Spleen (tissue), 11 donors: Measurements from ENCODE around the gene SHANK3. TPM values are rescaled to one million over a fixed set of nuclear protein-coding genes. Genes with fewer than 3 reads are reported as not detected.

ENCODE experiments used
- DNase-seq: peaks from one replicate; pipeline ENCODE4 v3.0.0-alpha.2; 2020
- H3K27ac ChIP-seq, 8 donors: fragments of 200-600 bp; sonication (generic) in 7 of 8; 1 replicate in 4 of 8; 2 replicates in 4 of 8; pipeline versions ENCODE4 v1.5.0 to v1.8.0; 2016 to 2021; ENCODE audit warnings: inconsistent platforms in 4 of 8, mild to moderate bottlenecking in 4 of 8, moderate library complexity in 1 of 8
- H3K27me3 ChIP-seq, 7 donors: fragments of 200-600 bp; sonication (generic) in 6 of 7; replicated peaks in 1 of 7; 1 replicate in 4 of 7; 2 replicates in 3 of 7; pipeline versions ENCODE4 v1.5.0 to v1.8.0; 2016 to 2021; ENCODE audit warnings: inconsistent platforms in 3 of 7, mild to moderate bottlenecking in 1 of 7
- H3K36me3 ChIP-seq, 6 donors: fragments of 200-600 bp; sonication (generic) in 5 of 6; 1 replicate in 4 of 6; 2 replicates in 2 of 6; pipeline versions ENCODE4 v1.5.0 to v1.8.0; 2016 to 2021; ENCODE audit warnings: inconsistent platforms in 2 of 6
- H3K4me1 ChIP-seq, 6 donors: fragments of 200-600 bp; sonication (generic) in 5 of 6; 1 replicate in 3 of 6; 2 replicates in 3 of 6; pipeline versions ENCODE4 v1.5.0 to v1.8.0; 2016 to 2021; ENCODE audit warnings: inconsistent platforms in 3 of 6
- H3K4me3 ChIP-seq, 8 donors: fragments of 200-600 bp; sonication (generic) in 7 of 8; 1 replicate in 4 of 8; 2 replicates in 4 of 8; pipeline versions ENCODE4 v1.5.0 to v1.8.0; 2016 to 2021; ENCODE audit warnings: inconsistent platforms in 4 of 8, mild to moderate bottlenecking in 4 of 8, moderate library complexity in 2 of 8
- H3K9me3 ChIP-seq, 8 donors: fragments of 200-600 bp; sonication (generic) in 7 of 8; 1 replicate in 4 of 8; 2 replicates in 4 of 8; pipeline versions ENCODE4 v1.5.0 to v1.8.0; 2016 to 2021; ENCODE audit warnings: inconsistent platforms in 4 of 8
- POLR2A ChIP-seq, 3 donors: fragments of 450-650 bp; IDR thresholded peaks; one replicate each; pipeline ENCODE4 v1.5.1; 2017; ENCODE audit warnings: antibody characterized with exemption in 3 of 3, mild to moderate bottlenecking in 1 of 3
- POLR2AphosphoS5 ChIP-seq, 3 donors: sonication (generic); formaldehyde crosslinking; IDR thresholded peaks; one replicate each; pipeline ENCODE4 v1.5.1; 2017; ENCODE audit warnings: antibody characterized with exemption in 3 of 3
- WGBS, 5 donors: extraction: QIAGEN DNeasy Blood & Tissue Kit in 3 of 5; methylation state at CpG; one replicate each; pipeline versions ENCODE4 v1.1.5 to v1.1.7; 2013 to 2018; 5-methylcytosine and 5-hydroxymethylcytosine counted together
- intact Hi-C: fragments of 100-400 bp; cut with DNase I; formaldehyde crosslinking; loops from one replicate; pipeline ENCODE4 v1.15.0; 2023; ENCODE audit warnings: low total_unique reads
- polyA plus RNA-seq, 3 donors: library from polyadenylated mRNA; stranded (reverse); fragments of 200-250 nt; gene quantifications; one replicate each; pipeline ENCODE4 v1.2.1, GENCODE V29; 2013
- total RNA-seq, 7 donors: library from RNA; depleted of rRNA in 3 of 7; stranded (reverse); fragments of >200 nt in 3 of 7; fragmentation: NEBNext Ultra II Directional in 4 of 7; extraction: Animal tissue kit (Norgen Biotek cat#: 25700) in 4 of 7; gene quantifications; one replicate each; pipeline versions ENCODE4 v1.1.0 to v1.2.1, GENCODE V29; 2016 to 2021
- TF ChIP-seq, protein P1 (sequence below), 11 experiments: fragments of 200-600 bp in 7 of 11; fragments of 450-650 bp in 4 of 11; sonication (generic) in 4 of 11; IDR thresholded peaks in 8 of 11; conservative IDR thresholded peaks in 3 of 11; 1 replicate in 7 of 11; 2 replicates in 4 of 11; pipeline versions ENCODE4 v1.4.0 to v1.8.0; 2016 to 2021; ENCODE audit warnings: antibody characterized with exemption in 11 of 11, inconsistent platforms in 4 of 11, mild to moderate bottlenecking in 1 of 11
- donor health status: healthy with polysubstance abuse.
- donor health status: DM: no; HTN: no; CAD: no; lungs with moderate emphysema.
- donor health status: DM: no; HTN: no; CAD: no.
- donor health status: Bipolar disorder and iron deficiency.
- donor health status: healthy.
- donor health status: DM: no; HTN: no; CAD: no.
- donor health status: DM: yes; HTN: yes; CAD: no.

SHANK3 gene
- total and polyA plus RNA-seq, 10 donors = 9.9 to 264 (median 86.3) TPM

DNA sequence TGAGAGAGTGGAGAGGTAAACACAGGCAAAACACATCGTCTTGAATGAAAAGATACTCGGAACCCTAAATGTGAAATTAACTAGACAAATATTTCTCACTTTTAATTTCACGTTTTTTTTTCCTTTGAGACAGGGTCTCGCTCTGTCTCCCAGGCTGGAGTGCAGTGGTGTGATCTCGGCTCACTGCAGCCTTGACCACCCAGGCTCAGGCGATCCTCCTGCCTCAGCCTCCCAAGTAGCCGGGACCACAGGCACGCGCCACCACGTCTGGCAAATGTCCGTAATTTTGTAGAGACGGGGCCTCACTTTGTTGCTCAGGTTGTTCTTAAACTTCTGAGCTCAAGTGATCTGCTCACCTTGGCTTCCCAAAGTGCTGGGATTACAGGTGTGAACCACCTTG lies 7.4 kb upstream of the SHANK3 start:
- DNase-seq = no peak
- Histone ChIP-seq H3K9me3 (no peaks in the 10 kb centered on the region), H3K27ac (no peak overlapping the region), H3K4me3 (no peak overlapping the region), H3K36me3 (no peaks in the 10 kb centered on the region), H3K27me3 (peaks cover 0 to 34% (median 0%) of the 10 kb centered on the region in 7 donors), H3K4me1 (peaks cover 0 to 2% (median 0%) of the 10 kb centered on the region in 6 donors)
- 92 to 98% (median 94%) methylated on average over 12 of the region's 12 CpGs for WGBS, 5 donors
- no peak for TF ChIP-seq POLR2AphosphoS5 (IDR thresholded peaks at IDR 0.05)
- intact Hi-C loops = no loop called here

DNA sequence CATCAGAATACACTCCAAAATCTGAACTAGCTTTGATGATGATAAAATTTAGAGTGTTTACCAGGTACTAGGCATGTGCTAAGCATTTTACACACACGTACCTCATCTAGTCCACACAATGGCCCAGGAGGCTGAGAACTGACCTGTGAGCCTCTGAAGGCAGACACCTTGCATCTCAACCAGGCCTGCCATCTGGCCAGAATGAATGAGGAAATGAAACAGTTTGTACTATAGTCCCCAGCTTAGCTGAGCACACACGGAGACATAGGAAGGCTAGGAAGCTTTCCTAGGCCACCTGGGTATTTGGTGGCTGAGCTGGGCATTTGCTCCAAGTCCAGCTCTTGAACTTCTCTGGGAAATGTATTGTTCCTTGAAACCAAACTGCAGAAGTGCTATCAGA lies 6.9 kb upstream of the SHANK3 start:
- no peak for DNase-seq
- H3K36me3 ChIP-seq = no peaks in the 10 kb centered on the region
- WGBS, 5 donors = 50 to 67% (median 58%) methylated on average over 2 of the region's 2 CpGs
- peaks cover 0 to 34% (median 0%) of the 10 kb centered on the region in 7 donors for H3K27me3 ChIP-seq
- peaks cover 0 to 7% (median under 1%) of the 10 kb centered on the region in 6 donors for H3K4me1 ChIP-seq
- H3K4me3 ChIP-seq = no peak overlapping the region
- intact Hi-C loops = no loop called here
- H3K27ac ChIP-seq = no peak overlapping the region
- H3K9me3 ChIP-seq = no peaks in the 10 kb centered on the region
- TF ChIP-seq, protein P1, sequence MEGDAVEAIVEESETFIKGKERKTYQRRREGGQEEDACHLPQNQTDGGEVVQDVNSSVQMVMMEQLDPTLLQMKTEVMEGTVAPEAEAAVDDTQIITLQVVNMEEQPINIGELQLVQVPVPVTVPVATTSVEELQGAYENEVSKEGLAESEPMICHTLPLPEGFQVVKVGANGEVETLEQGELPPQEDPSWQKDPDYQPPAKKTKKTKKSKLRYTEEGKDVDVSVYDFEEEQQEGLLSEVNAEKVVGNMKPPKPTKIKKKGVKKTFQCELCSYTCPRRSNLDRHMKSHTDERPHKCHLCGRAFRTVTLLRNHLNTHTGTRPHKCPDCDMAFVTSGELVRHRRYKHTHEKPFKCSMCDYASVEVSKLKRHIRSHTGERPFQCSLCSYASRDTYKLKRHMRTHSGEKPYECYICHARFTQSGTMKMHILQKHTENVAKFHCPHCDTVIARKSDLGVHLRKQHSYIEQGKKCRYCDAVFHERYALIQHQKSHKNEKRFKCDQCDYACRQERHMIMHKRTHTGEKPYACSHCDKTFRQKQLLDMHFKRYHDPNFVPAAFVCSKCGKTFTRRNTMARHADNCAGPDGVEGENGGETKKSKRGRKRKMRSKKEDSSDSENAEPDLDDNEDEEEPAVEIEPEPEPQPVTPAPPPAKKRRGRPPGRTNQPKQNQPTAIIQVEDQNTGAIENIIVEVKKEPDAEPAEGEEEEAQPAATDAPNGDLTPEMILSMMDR (IDR thresholded peaks at IDR 0.05 in 8 of 11, conservative IDR thresholded peaks at IDR 0.05 in 3 of 11) = no peak
- TF ChIP-seq POLR2AphosphoS5 (IDR thresholded peaks at IDR 0.05) (no peak), POLR2A (IDR thresholded peaks at IDR 0.05) (no peak)

DNA sequence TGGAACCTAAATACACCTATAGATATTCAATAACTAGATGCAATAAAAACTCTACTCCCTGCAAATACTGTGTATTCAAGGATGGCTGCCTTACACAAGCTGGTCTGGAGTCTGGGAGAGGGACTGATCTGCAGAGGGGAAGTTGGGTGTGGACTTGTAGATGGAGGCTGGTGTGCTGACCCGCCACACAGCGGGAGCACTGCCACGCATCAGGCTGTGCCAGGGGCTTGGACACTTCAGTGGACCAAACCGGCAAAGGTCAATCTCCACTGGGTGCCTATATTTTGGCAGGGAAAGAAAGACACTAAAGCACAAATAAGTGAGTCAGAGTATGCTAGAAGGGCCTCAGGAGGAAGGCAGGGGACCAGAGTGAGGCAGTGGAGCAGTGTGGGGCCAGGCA lies 2.1 kb upstream of the SHANK3 start:
- DNase-seq = no peak
- intact Hi-C loops = no loop called here
- 47 to 75% (median 67%) methylated on average over 4 of the region's 4 CpGs for WGBS, 5 donors
- TF ChIP-seq POLR2AphosphoS5 (IDR thresholded peaks at IDR 0.05) = peak; percentile 29 to 78 (median 39)
- TF ChIP-seq, protein P1 (IDR thresholded peaks at IDR 0.05 in 8 of 11, conservative IDR thresholded peaks at IDR 0.05 in 3 of 11) = no peak
- H3K27me3 ChIP-seq = peaks cover 2 to 72% (median 30%) of the 10 kb centered on the region in 7 donors
- H3K36me3 ChIP-seq = peaks cover 0 to 4% (median 0%) of the 10 kb centered on the region in 6 donors
- no peak overlapping the region for H3K4me3 ChIP-seq
- no peaks in the 10 kb centered on the region for H3K9me3 ChIP-seq
- peaks cover 3 to 43% (median 18%) of the 10 kb centered on the region in 6 donors for H3K4me1 ChIP-seq
- H3K27ac ChIP-seq = peak overlapping the region in 7 of 8 donors; percentile 52 to 93 (median 80)

DNA sequence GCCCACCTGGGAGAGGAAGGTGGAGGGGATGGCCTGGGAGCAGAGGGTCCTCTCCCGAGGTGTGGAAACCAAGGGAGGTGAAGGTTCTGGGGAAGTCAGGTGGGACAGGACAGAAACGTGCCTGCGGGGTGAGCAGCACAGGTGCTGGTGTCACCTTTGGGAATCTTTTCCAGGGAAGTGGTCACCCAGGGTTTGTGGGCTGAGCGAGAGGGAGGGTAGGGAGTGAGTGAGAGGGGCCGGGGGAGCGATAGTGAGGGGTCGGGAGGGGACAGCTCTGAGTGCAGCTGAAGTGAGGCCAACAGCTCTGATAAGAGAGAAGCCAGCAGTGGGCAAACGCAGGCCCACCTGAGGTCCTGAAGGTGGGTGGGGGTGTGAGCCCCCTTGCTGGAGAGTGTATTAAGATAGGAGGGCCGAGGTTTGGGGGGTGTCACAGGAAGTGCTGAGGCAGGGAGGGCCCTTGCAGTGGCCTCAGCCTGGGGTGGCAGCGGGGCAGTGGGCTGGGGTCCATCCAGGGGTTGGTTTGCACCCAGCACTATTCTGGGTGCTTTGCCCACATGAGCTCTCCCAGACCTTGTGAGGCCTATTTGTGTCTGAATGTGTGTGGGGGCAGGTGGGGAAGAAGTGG lies 1.6 kb upstream of the SHANK3 start:
- Histone ChIP-seq H3K36me3 (peaks cover 0 to 7% (median 0%) of the 10 kb centered on the region in 6 donors), H3K27me3 (peaks cover 2 to 77% (median 33%) of the 10 kb centered on the region in 7 donors), H3K9me3 (no peaks in the 10 kb centered on the region), H3K4me1 (peaks cover 3 to 44% (median 18%) of the 10 kb centered on the region in 6 donors), H3K4me3 (no peak overlapping the region), H3K27ac (peak overlapping the region in 7 of 8 donors; percentile 52 to 93 (median 80))
- DNase-seq = no peak
- TF ChIP-seq, protein P1 (IDR thresholded peaks at IDR 0.05 in 8 of 11, conservative IDR thresholded peaks at IDR 0.05 in 3 of 11) = no peak
- TF ChIP-seq POLR2AphosphoS5 (IDR thresholded peaks at IDR 0.05) (no peak), POLR2A (IDR thresholded peaks at IDR 0.05) (no peak)
- intact Hi-C loops = no loop called here
- WGBS, 5 donors = 57 to 64% (median 61%) methylated on average over 10 of the region's 10 CpGs
